HG03196 (cell line): ENCODE results near the gene COPS3.

Experiments
- ATAC-seq: cut with Tn5 transposase; IDR thresholded peaks from one replicate; pipeline ENCODE4 v1.9.1; 2021; ENCODE audit not compliant: unreplicated experiment

COPS3 gene

GRCh38 chr17:17280613-17281549, at the start of gene COPS3:
Gene COPS3 (minus strand): TSS chr17:17281246. CDS start chr17:17281186, 60 bp downstream.
- peak; percentile 89 for ATAC-seq

- ATAC-seq = no peak
Observed at GRCh38 chr17:17328251-17328650, 47.2 kb upstream of the COPS3 start.

GRCh38 chr17:17326275-17326875, 45.3 kb upstream of the COPS3 start:
- ATAC-seq = no peak

- ATAC-seq = no peak
Observed at GRCh38 chr17:17325816-17326215, 44.8 kb upstream of the COPS3 start.

- ATAC-seq = no peak
Observed at GRCh38 chr17:17325228-17325627, 44.2 kb upstream of the COPS3 start.

GRCh38 chr17:17324616-17325015, 43.6 kb upstream of the COPS3 start:
- no peak for ATAC-seq

GRCh38 chr17:17322516-17323510, 41.8 kb upstream of the COPS3 start:
- ATAC-seq = no peak

- ATAC-seq = no peak
Observed at GRCh38 chr17:17321356-17322025, 40.4 kb upstream of the COPS3 start.

GRCh38 chr17:17320911-17321220, 39.8 kb upstream of the COPS3 start:
- no peak for ATAC-seq

GRCh38 chr17:17320188-17320910, 39.3 kb upstream of the COPS3 start:
- no peak for ATAC-seq

GRCh38 chr17:17315142-17315821, 34.2 kb upstream of the COPS3 start:
- ATAC-seq = no peak

GRCh38 chr17:17314501-17315071, 33.5 kb upstream of the COPS3 start:
- ATAC-seq = no peak

GRCh38 chr17:17313350-17313991, 32.4 kb upstream of the COPS3 start:
- no peak for ATAC-seq

- ATAC-seq = no peak
Observed at GRCh38 chr17:17309356-17309755, 28.3 kb upstream of the COPS3 start.

GRCh38 chr17:17305281-17305801, 24.3 kb upstream of the COPS3 start:
- peak; percentile 47 for ATAC-seq

- ATAC-seq = no peak
Observed at GRCh38 chr17:17304521-17304985, 23.5 kb upstream of the COPS3 start.

- ATAC-seq = no peak
Observed at GRCh38 chr17:17303847-17304490, 22.9 kb upstream of the COPS3 start.
